Measurements from ENCODE around the gene HMGCS1.

DNA sequence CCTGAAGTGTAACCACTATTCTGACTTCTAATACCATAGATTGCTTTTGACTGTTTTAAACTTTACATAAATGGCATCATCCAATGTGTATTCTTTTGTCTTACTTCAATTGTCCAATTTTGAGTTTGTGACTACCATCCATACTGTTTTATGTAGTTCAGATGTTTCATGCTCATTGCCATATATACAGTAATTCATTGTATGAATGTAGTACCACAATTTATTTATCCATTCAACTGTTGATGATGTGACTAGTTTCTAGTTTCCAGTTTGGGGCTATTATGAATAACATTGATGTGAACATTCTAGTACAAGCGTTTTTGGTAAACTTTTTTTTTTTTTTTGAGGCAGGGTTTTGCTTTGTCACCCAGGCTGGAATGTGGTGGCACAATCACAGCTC lies 55.1 kb downstream of the HMGCS1 start:
- no peak for TF ChIP-seq CTCF (IDR thresholded peaks at IDR 0.05)
- no peak for TF ChIP-seq ZFX (IDR thresholded peaks at IDR 0.05; ENCODE audit: borderline replicate concordance)

Data from 22Rv1 (cell line).